SK-N-SH (cell line): Measurements from ENCODE around the gene MT1M. TPM values are rescaled to one million over a fixed set of nuclear protein-coding genes. Genes with fewer than 3 reads are reported as not detected.
A peak's percentile ranks its signal among the peaks of the same experiment; 100 is the strongest.

ENCODE experiments used
- CTCF ChIA-PET: fragments of 300-600, 350-600 bp; formaldehyde crosslinking; extraction: SDS; loops from one replicate; lab custom pipeline; 2021; lab: Yijun Ruan, JAX
- POLR2A ChIA-PET: fragments of 350-600 bp; sonication (Branson Sonifier 250); formaldehyde crosslinking; extraction: SDS; loops from one replicate; lab custom pipeline; 2020; ENCODE audit warnings: antibody characterized with exemption, inconsistent platforms; lab: Yijun Ruan, JAX
- DNase-seq: peaks from one replicate; pipeline ENCODE4 v3.0.0; 2012
- H2AFZ ChIP-seq: fragments of 200-600 bp; sonication (generic); 2 replicates; pipeline ENCODE4 v1.8.1; 2016; ENCODE audit warnings: antibody characterized with exemption, mild to moderate bottlenecking, low read depth
- H3F3A ChIP-seq: fragments of 200-600 bp; sonication (generic); replicated peaks from 2 replicates; pipeline ENCODE3; 2016; ENCODE audit warnings: antibody characterized with exemption, mild to moderate bottlenecking; ENCODE audit not compliant: insufficient read depth
- H3K27ac ChIP-seq, 2 experiments: fragments of 200-500 bp in 1 of 2; fragments of 200-600 bp in 1 of 2; sonication (Bioruptor generic) in 1 of 2; sonication (generic), shearing (Covaris generic) in 1 of 2; 2 replicates each; pipeline versions ENCODE4 v1.5.1 to v1.6.1; 2014 to 2016; ENCODE audit warnings: low read depth in 2 of 2, inconsistent platforms in 1 of 2, low read length in 1 of 2, mild to moderate bottlenecking in 1 of 2, mixed read lengths in 1 of 2
- H3K27me3 ChIP-seq: fragments of 200-600 bp; sonication (generic), shearing (Covaris generic); 2 replicates; pipeline ENCODE4 v1.6.1; 2016; ENCODE audit warnings: mixed run types; ENCODE audit not compliant: insufficient read depth
- H3K36me3 ChIP-seq, 2 experiments: fragments of 200-500 bp in 1 of 2; fragments of 200-600 bp in 1 of 2; sonication (Bioruptor generic) in 1 of 2; sonication (generic) in 1 of 2; replicated peaks in 1 of 2; 2 replicates each; pipeline versions ENCODE3 to v1.5.1; 2014 to 2016; ENCODE audit warnings: low read length in 1 of 2, mild to moderate bottlenecking in 1 of 2; ENCODE audit not compliant: insufficient read depth in 2 of 2, control insufficient read depth in 1 of 2
- H3K4me1 ChIP-seq, 2 experiments: fragments of 200-500 bp in 1 of 2; fragments of 200-600 bp in 1 of 2; sonication (Bioruptor generic) in 1 of 2; sonication (generic), shearing (Covaris generic) in 1 of 2; 2 replicates each; pipeline versions ENCODE4 v1.5.1 to v1.6.1; 2014 to 2016; ENCODE audit warnings: low read depth in 1 of 2, low read length in 1 of 2, mixed run types in 1 of 2; ENCODE audit not compliant: insufficient read depth in 2 of 2, control insufficient read depth in 1 of 2
- H3K4me2 ChIP-seq: fragments of 200-600 bp; sonication (generic), shearing (Covaris generic); 2 replicates; pipeline ENCODE4 v1.6.1; 2017; ENCODE audit warnings: mixed run types
- H3K4me3 ChIP-seq, 2 experiments: fragments of 200-500 bp in 1 of 2; fragments of 200-600 bp in 1 of 2; sonication (Bioruptor generic) in 1 of 2; sonication (generic), shearing (Covaris generic) in 1 of 2; 2 replicates each; pipeline versions ENCODE4 v1.5.1 to v1.8.1; 2014 to 2016; ENCODE audit warnings: low read depth in 2 of 2, inconsistent platforms in 1 of 2, low read length in 1 of 2, mild to moderate bottlenecking in 1 of 2, mixed read lengths in 1 of 2, moderate library complexity in 1 of 2
- H3K79me2 ChIP-seq: fragments of 200-600 bp; sonication (generic); 2 replicates; pipeline ENCODE4 v1.8.1; 2017; ENCODE audit warnings: mild to moderate bottlenecking; ENCODE audit not compliant: insufficient read depth
- H3K9ac ChIP-seq: fragments of 200-600 bp; sonication (generic); 2 replicates; pipeline ENCODE4 v1.6.1; 2017; ENCODE audit warnings: mixed run types
- H3K9me2 ChIP-seq: fragments of 200-600 bp; sonication (generic); 2 replicates; pipeline ENCODE4 v1.6.1; 2017; ENCODE audit warnings: mixed run types
- H3K9me3 ChIP-seq: fragments of 200-600 bp; sonication (generic); 2 replicates; pipeline ENCODE4 v1.6.1; 2017; ENCODE audit warnings: mixed run types, mild to moderate bottlenecking, moderate library complexity
- H4K20me1 ChIP-seq: fragments of 200-600 bp; sonication (generic); 2 replicates; pipeline ENCODE4 v1.6.1; 2017; ENCODE audit warnings: mild to moderate bottlenecking, mixed run types; ENCODE audit not compliant: insufficient read depth
- ELF1 ChIP-seq: IDR thresholded peaks from 2 replicates; pipeline ENCODE4 v1.4.0; 2012
- EP300 ChIP-seq, 2 experiments: IDR thresholded peaks; 2 replicates each; pipeline versions ENCODE4 v1.4.0 to v1.6.1; 2012; ENCODE audit warnings: borderline replicate concordance in 1 of 2, low read depth in 1 of 2, low read length in 1 of 2
- EZH2phosphoT487 ChIP-seq: fragments of 200-600 bp; sonication (generic); IDR thresholded peaks from 2 replicates; pipeline ENCODE4 v1.6.1; 2017; ENCODE audit warnings: low read depth, mixed run types, mild to moderate bottlenecking, antibody characterized with exemption, moderate library complexity, borderline replicate concordance
- FOSL2 ChIP-seq: IDR thresholded peaks from 2 replicates; pipeline ENCODE4 v1.4.0; 2012; ENCODE audit warnings: low read depth, mild to moderate bottlenecking, moderate library complexity, borderline replicate concordance
- IRF3 ChIP-seq: fragments of 150-350 bp; IDR thresholded peaks from 2 replicates; pipeline ENCODE4 v1.6.1; 2016; ENCODE audit warnings: mild to moderate bottlenecking, low read depth, low read length
- MAX ChIP-seq: IDR thresholded peaks from 2 replicates; pipeline ENCODE4 v1.4.0; 2012; ENCODE audit warnings: low read depth
- MXI1 ChIP-seq: IDR thresholded peaks from 2 replicates; pipeline ENCODE4 v1.6.1; 2012; ENCODE audit warnings: mild to moderate bottlenecking, low read depth, low read length, improper control_type of control experiment
- NFIC ChIP-seq: IDR thresholded peaks from 2 replicates; pipeline ENCODE4 v1.4.0; 2012; ENCODE audit warnings: borderline replicate concordance
- NRF1 ChIP-seq: IDR thresholded peaks from 2 replicates; pipeline ENCODE4 v1.6.1; 2012; ENCODE audit warnings: low read depth, mild to moderate bottlenecking, low read length
- PBX3 ChIP-seq: IDR thresholded peaks from 2 replicates; pipeline ENCODE4; 2012
- REST ChIP-seq: IDR thresholded peaks from 2 replicates; pipeline ENCODE4 v1.6.1; 2012; ENCODE audit warnings: mild to moderate bottlenecking, low read depth, low read length, moderate library complexity
- SIN3A ChIP-seq: IDR thresholded peaks from 2 replicates; pipeline ENCODE4 v1.6.1; 2012; ENCODE audit warnings: low read depth, mild to moderate bottlenecking, low read length, moderate library complexity, borderline replicate concordance
- SMC3 ChIP-seq: IDR thresholded peaks from 2 replicates; pipeline ENCODE4 v1.6.1; 2012; ENCODE audit warnings: low read depth, low read length, improper control_type of control experiment
- TCF12 ChIP-seq: IDR thresholded peaks from 2 replicates; pipeline ENCODE4 v1.4.0; 2012
- USF1 ChIP-seq: IDR thresholded peaks from 2 replicates; pipeline ENCODE4 v1.4.0; 2012; ENCODE audit warnings: low read depth, borderline replicate concordance
- USF2 ChIP-seq: fragments of 150-350 bp; IDR thresholded peaks from 2 replicates; pipeline ENCODE4 v1.6.1; 2017; ENCODE audit warnings: antibody characterized with exemption, low read length, low read depth, borderline replicate concordance
- YY1 ChIP-seq: IDR thresholded peaks from 2 replicates; pipeline ENCODE4 v1.4.0; 2012; ENCODE audit warnings: low read depth, mild to moderate bottlenecking
- WGBS: methylation state at CpG from one replicate; pipeline ENCODE4 v1.1.6; 2017; ENCODE audit warnings: low lambda C conversion rate; 5-methylcytosine and 5-hydroxymethylcytosine counted together
- polyA plus RNA-seq, 3 experiments: library from polyadenylated mRNA; depleted of rRNA; stranded (reverse); fragments of >200 nt; gene quantifications; 2 replicates each; pipeline ENCODE4 v1.2.3, GENCODE V29; 2012

The MT1M gene
- polyA plus RNA-seq, 1 of the 3 experiments (the other 2 are of a cell fraction): 1.3 TPM

GRCh38 chr16:56625943-56626654, 6.4 kb upstream of the MT1M start:
- CTCF ChIA-PET: interaction anchor here (1.0 to 1.5 kb wide), 2 partner anchors 76 to 167 kb away, joined by 5 to 6 read pairs; no protein-coding TSS in a partner anchor
- H4K20me1 ChIP-seq: no peaks in the 10 kb centered on the region
- peaks cover 7% of the 10 kb centered on the region for H3F3A ChIP-seq
- TF ChIP-seq FOSL2 (no peak), YY1 (no peak), REST (peak; percentile 37; the same call in 1 of the 2 replicates), NRF1 (no peak)
- H3K9ac ChIP-seq: peak overlapping the region; percentile 73
- H3K4me3 ChIP-seq: peak overlapping the region; percentile 43 to 52; a peak in 3 of 4 replicates
- H3K27ac ChIP-seq: peak overlapping the region in 1 of 2 experiments; percentile 78; a peak in 2 of 4 replicates
- H3K4me1 ChIP-seq: peaks cover 7 to 17% of the 10 kb centered on the region in 2 experiments; a peak in 1 of 4 replicates
- H3K79me2 ChIP-seq: peaks cover 13% of the 10 kb centered on the region; the same call in 1 of the 2 replicates
- 71% methylated on average over 7 of the region's 16 CpGs for WGBS
- H3K36me3 ChIP-seq: no peaks in the 10 kb centered on the region
- no peak for DNase-seq
- H3K9me2 ChIP-seq: no peaks in the 10 kb centered on the region
- POLR2A ChIA-PET: interaction anchor here (1.0 kb wide), 1 partner anchor 57 kb away, joined by 3 read pairs; the partner anchor contains the start of gene MT1X
- H3K4me2 ChIP-seq: peak overlapping the region; percentile 78
- no peaks in the 10 kb centered on the region for H3K27me3 ChIP-seq
- no peaks in the 10 kb centered on the region for H3K9me3 ChIP-seq
- 0 out of 2 replicates have a peak overlapping the region, but pooled peaks have one; percentile 16 for H2AFZ ChIP-seq

GRCh38 chr16:56626685-56627084, 5.8 kb upstream of the MT1M start:
- peaks cover 7 to 17% of the 10 kb centered on the region in 2 experiments; a peak in 1 of 4 replicates for H3K4me1 ChIP-seq
- peaks cover 7% of the 10 kb centered on the region for H3F3A ChIP-seq
- no peak for DNase-seq
- peak overlapping the region; percentile 23; the same call in 1 of the 2 replicates for H2AFZ ChIP-seq
- H3K4me3 ChIP-seq: peak overlapping the region; percentile 43 to 52; a peak in 3 of 4 replicates
- no peaks in the 10 kb centered on the region for H3K9me3 ChIP-seq
- no peaks in the 10 kb centered on the region for H3K27me3 ChIP-seq
- H3K9me2 ChIP-seq: no peaks in the 10 kb centered on the region
- H4K20me1 ChIP-seq: no peaks in the 10 kb centered on the region
- H3K79me2 ChIP-seq: peaks cover 13% of the 10 kb centered on the region; the same call in 1 of the 2 replicates
- WGBS: 70% methylated on average over 7 of the region's 7 CpGs
- H3K27ac ChIP-seq: peak overlapping the region; percentile 53 to 78; a peak in 3 of 4 replicates
- CTCF ChIA-PET: no interaction called here
- POLR2A ChIA-PET: no interaction called here
- H3K36me3 ChIP-seq: no peaks in the 10 kb centered on the region
- H3K9ac ChIP-seq: peak overlapping the region; percentile 73; the same call in 1 of the 2 replicates
- H3K4me2 ChIP-seq: peak overlapping the region; percentile 78
- TF ChIP-seq IRF3: no peak
- TF ChIP-seq USF1: no peak
- TF ChIP-seq EZH2phosphoT487: no peak
- TF ChIP-seq EP300 (IDR thresholded peaks at IDR 0.05; ENCODE audit: borderline replicate concordance in 1 of 2, low read depth in 1 of 2, low read length in 1 of 2): no peak
- no peak for TF ChIP-seq YY1
- TF ChIP-seq NFIC: no peak
- TF ChIP-seq FOSL2: no peak
- TF ChIP-seq MXI1: no peak
- TF ChIP-seq NRF1: no peak
- no peak for TF ChIP-seq SIN3A
- no peak for TF ChIP-seq MAX
- no peak for TF ChIP-seq PBX3
- TF ChIP-seq ELF1: no peak
- TF ChIP-seq TCF12: no peak
- no peak for TF ChIP-seq USF2
- TF ChIP-seq SMC3: no peak
